Measurements from ENCODE around the gene MOV10.

MOV10 gene

DNA sequence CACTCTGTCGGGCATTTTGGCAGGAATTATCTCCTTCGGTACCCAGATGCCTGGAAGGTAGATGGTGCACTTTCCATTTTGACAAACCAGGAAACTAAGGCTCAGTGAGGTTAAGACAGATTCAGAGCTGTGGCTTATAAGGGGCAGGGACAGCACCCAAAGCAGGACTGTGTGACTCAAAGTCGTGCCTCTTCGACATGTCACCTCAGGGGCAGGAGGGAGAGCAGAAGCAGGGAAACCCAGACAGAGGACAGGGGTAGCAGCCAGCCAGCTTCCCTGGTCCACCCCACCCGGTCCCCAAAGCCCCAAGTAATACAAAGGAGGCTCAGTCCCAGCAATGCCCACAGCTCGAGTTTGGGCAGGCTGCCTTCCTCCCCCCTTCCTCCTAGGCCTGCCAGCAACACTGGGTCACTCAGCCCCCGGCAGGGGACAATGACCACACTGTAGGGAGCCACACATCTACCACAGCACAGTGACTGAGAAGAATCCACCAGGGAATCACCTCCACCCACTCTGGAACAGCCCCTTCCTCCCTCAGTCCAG lies 30.0 kb downstream of the MOV10 start:
- 54 to 60% methylated on average over 7 of the region's 7 CpGs for WGBS, 2 experiments
- no peaks in the 10 kb centered on the region for H3K9me3 ChIP-seq (ENCODE audit: control insufficient read depth, low read length)
- peaks cover 35% of the 10 kb centered on the region for H3K4me1 ChIP-seq (ENCODE audit: control insufficient read depth, insufficient read depth, low read length)
- H3K27me3 ChIP-seq (ENCODE audit: control insufficient read depth, insufficient read depth, low read length, poor library complexity, severe bottlenecking): peaks cover 23% of the 10 kb centered on the region
- H3K36me3 ChIP-seq (ENCODE audit: control insufficient read depth, insufficient read depth, low read length): peaks cover 13% of the 10 kb centered on the region
- H3K4me3 ChIP-seq (ENCODE audit: insufficient read depth, low read depth, low read length): peak overlapping the region; percentile 15
- no peak overlapping the region for H3K27ac ChIP-seq (ENCODE audit: insufficient read depth, low read depth, low read length, poor library complexity, severe bottlenecking)

DNA sequence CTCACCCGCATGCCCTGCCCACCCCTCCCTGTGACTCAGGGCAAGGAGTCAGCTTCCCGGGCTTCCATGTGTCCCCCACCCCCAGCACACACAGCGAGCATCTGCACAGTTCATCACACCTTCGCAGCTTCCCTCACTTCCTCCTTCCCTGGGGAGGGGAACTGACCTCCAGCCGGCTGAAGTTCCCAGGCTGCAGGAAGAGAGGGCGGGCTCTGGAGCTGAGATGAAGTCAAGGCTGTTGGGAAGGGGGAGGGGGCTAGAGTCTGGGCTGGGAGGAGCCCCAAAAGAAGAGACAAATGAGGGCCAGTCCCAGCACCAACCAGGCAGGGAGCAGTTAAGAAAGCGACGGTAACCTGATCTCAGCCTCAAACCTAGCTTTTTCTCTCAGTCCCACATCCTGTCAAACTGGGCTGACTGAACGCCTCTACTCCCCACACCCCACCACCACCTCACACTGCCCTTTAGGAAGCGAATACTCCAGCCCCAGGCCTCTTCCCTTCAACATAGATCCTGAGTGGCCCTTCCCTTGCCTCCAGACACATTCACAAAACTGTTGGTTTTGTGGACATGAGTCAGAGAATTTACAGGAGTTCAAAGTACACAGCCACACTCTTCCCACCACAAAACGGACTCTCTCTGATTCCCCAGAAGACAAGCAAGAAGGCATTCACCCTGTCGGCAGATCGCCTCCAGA lies 30.6 kb downstream of the MOV10 start:
- no peak overlapping the region for H3K27ac ChIP-seq (ENCODE audit: insufficient read depth, low read depth, low read length, poor library complexity, severe bottlenecking)
- H3K36me3 ChIP-seq (ENCODE audit: control insufficient read depth, insufficient read depth, low read length): peaks cover 8% of the 10 kb centered on the region
- peaks cover 35% of the 10 kb centered on the region for H3K4me1 ChIP-seq (ENCODE audit: control insufficient read depth, insufficient read depth, low read length)
- H3K27me3 ChIP-seq (ENCODE audit: control insufficient read depth, insufficient read depth, low read length, poor library complexity, severe bottlenecking): peaks cover 23% of the 10 kb centered on the region
- 6% methylated on average over 12 to 13 of the region's 13 CpGs for WGBS, 2 experiments
- no peaks in the 10 kb centered on the region for H3K9me3 ChIP-seq (ENCODE audit: control insufficient read depth, low read length)
- peak overlapping the region; percentile 24 for H3K4me3 ChIP-seq (ENCODE audit: insufficient read depth, low read depth, low read length)

DNA sequence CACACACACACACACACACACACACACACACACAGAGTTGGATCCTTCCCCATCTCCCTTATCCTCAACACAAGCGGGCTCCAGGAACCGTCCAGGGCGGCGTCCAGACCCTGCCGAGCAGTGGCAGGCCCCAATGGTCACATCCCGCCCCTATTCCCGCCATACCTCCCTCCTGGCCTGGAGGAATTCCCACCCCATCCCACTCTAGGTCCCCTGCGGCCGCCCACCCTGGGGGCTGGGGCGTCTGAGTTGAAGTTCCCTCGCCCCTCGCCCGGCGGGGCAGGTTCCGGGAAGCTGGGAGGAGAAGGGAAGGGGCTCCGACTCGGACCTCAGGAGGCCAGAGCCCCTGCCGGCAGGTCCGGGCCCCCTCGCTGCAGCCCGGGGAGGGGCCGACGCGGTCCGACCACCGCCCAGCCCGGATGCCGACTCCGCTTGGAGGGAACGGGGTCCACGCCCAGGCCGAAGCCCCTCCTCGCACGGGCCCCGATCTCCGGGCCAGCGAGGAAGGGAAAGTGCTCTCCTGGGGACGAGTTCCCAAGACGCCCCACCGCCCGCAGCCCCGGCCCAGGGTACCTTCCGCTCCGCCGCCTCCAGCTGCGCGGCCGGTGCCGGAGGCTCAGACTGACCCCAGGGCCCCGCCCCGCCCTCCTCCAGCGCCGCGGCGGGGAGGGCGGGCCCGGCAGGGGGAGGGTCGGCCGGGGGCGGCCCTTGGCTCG lies 32.2 kb downstream of the MOV10 start, which contains the start of gene RHOC:
TSS of gene RHOC (minus strand) at position 623 of the 716 bp plus-strand sequence. CDS start 3,328 bp downstream, outside the sequence.
- H3K27ac ChIP-seq (ENCODE audit: insufficient read depth, low read depth, low read length, poor library complexity, severe bottlenecking): no peak within 1 kb of the TSS
- peaks cover 23% of the 10 kb centered on the region for H3K27me3 ChIP-seq (ENCODE audit: control insufficient read depth, insufficient read depth, low read length, poor library complexity, severe bottlenecking)
- H3K4me3 ChIP-seq (ENCODE audit: insufficient read depth, low read depth, low read length): peak within 1 kb of the TSS; percentile 66
- no peaks in the 10 kb centered on the region for H3K36me3 ChIP-seq (ENCODE audit: control insufficient read depth, insufficient read depth, low read length)
- peaks cover 28% of the 10 kb centered on the region for H3K4me1 ChIP-seq (ENCODE audit: control insufficient read depth, insufficient read depth, low read length)
- H3K9me3 ChIP-seq (ENCODE audit: control insufficient read depth, low read length): no peaks in the 10 kb centered on the region
- 1% methylated on average over 61 of the region's 61 CpGs for WGBS, 2 experiments

DNA sequence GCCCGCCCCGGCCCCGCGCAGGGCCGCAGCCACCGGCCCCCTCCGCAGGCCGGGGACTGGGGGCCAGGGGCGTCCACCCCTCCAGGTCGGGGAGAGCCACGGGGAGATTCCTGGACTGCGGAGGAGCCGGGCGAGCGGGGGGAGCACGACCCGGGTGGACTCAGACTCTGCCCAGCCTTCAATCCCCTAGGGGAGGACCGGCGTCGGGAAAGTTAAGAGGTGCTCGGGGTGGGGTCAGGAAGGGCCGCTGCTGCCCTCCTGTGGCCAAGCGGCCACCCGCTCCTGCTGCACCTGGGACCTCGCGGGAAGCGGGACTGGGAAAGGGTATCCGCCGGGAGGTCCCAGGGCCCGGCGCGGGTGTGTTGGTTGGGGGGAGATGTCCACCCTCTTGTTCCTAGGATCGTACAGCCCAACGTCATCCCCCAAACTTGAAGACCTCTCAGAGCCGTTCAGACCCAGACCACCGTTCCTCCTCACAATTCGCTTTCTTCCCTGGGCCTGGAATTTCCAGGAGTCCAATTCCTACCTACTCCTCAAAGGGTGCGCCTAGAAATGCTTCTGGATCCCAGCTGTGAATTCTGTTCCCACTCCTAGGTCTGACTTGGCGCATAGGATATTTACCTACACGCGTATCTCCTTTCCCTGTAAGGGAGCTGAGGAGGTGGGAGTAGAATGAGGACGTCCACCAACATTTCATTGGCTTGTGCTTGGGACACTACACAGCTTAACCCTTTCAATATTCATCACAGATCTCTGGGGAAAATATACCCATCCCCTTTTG lies 33.0 kb downstream of the MOV10 start:
- H3K9me3 ChIP-seq (ENCODE audit: control insufficient read depth, low read length): no peaks in the 10 kb centered on the region
- no peak overlapping the region for H3K27ac ChIP-seq (ENCODE audit: insufficient read depth, low read depth, low read length, poor library complexity, severe bottlenecking)
- peak overlapping the region; percentile 66 for H3K4me3 ChIP-seq (ENCODE audit: insufficient read depth, low read depth, low read length)
- 3 to 4% methylated on average over 39 to 42 of the region's 42 CpGs for WGBS, 2 experiments
- no peaks in the 10 kb centered on the region for H3K36me3 ChIP-seq (ENCODE audit: control insufficient read depth, insufficient read depth, low read length)
- peaks cover 28% of the 10 kb centered on the region for H3K4me1 ChIP-seq (ENCODE audit: control insufficient read depth, insufficient read depth, low read length)
- H3K27me3 ChIP-seq (ENCODE audit: control insufficient read depth, insufficient read depth, low read length, poor library complexity, severe bottlenecking): peaks cover 23% of the 10 kb centered on the region

DNA sequence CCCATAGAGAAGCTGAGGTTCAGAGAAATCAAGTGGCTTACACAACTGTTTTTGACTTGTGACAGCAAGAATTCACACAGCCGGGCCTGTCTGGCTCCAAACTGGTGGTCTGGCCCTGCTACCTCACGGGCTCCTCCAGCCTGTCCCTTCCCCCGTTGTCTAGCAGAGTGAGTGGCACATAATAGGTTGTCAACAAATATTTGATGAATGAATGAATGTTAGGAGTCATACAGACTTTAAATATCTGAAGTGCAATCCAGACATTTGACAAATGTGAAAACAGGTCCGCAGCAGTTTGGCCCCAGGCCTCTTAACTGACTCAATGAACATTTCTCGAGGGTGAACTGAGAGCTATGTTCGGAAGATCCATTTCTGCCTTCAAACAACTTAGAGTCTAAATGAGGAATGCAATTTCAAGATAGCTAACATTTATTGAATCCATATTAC lies 33.6 kb downstream of the MOV10 start:
- no peaks in the 10 kb centered on the region for H3K36me3 ChIP-seq (ENCODE audit: control insufficient read depth, insufficient read depth, low read length)
- H3K27ac ChIP-seq (ENCODE audit: insufficient read depth, low read depth, low read length, poor library complexity, severe bottlenecking): no peak overlapping the region
- WGBS, 2 experiments: 87 to 89% methylated on average over 6 of the region's 6 CpGs
- peaks cover 23% of the 10 kb centered on the region for H3K27me3 ChIP-seq (ENCODE audit: control insufficient read depth, insufficient read depth, low read length, poor library complexity, severe bottlenecking)
- no peaks in the 10 kb centered on the region for H3K9me3 ChIP-seq (ENCODE audit: control insufficient read depth, low read length)
- H3K4me1 ChIP-seq (ENCODE audit: control insufficient read depth, insufficient read depth, low read length): peaks cover 24% of the 10 kb centered on the region
- H3K4me3 ChIP-seq (ENCODE audit: insufficient read depth, low read depth, low read length): no peak overlapping the region

DNA sequence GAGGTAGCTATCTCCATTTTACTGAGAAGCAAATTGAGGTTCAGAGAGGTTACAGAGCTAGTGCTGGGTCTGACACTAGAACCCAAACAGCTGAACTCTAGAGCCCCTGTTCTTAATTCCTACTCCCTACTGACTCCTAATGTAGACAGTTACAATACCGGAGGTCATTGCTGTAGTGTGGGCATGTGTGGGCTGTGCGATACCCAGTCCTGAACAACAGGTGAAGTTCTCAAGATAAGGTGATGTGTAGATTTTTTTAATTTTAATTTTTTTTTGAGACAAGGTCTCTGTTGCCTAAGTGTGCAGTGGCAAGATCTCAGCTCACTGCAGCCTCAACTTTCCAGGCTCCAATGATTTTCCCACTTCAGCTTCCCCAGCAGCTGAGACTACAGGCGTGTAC lies 34.0 kb downstream of the MOV10 start:
- peaks cover 28% of the 10 kb centered on the region for H3K27me3 ChIP-seq (ENCODE audit: control insufficient read depth, insufficient read depth, low read length, poor library complexity, severe bottlenecking)
- no peaks in the 10 kb centered on the region for H3K9me3 ChIP-seq (ENCODE audit: control insufficient read depth, low read length)
- no peak overlapping the region for H3K27ac ChIP-seq (ENCODE audit: insufficient read depth, low read depth, low read length, poor library complexity, severe bottlenecking)
- peaks cover 24% of the 10 kb centered on the region for H3K4me1 ChIP-seq (ENCODE audit: control insufficient read depth, insufficient read depth, low read length)
- H3K36me3 ChIP-seq (ENCODE audit: control insufficient read depth, insufficient read depth, low read length): no peaks in the 10 kb centered on the region
- no peak overlapping the region for H3K4me3 ChIP-seq (ENCODE audit: insufficient read depth, low read depth, low read length)
- 89 to 92% methylated on average over 2 to 3 of the region's 3 CpGs for WGBS, 2 experiments

DNA sequence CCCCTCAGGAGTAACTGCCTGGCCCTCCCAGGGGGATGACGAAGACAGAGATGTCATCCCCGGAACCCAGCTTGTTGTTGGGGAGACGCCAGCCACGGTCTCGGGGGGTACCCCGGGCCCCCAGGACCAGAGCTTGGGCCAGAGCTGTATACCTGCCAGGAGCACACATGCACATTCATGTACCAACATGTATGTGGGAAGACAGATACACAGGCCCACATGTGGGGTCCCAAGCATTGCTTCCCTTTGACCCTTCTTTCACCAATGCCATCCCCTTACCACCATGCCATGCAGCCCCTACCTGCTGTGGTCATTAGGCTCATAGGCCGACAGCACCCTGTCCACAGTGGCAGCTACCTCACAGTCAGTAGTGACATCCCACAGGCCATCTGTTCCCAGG lies 35.7 kb downstream of the MOV10 start:
- Histone ChIP-seq H3K4me1 (ENCODE audit: control insufficient read depth, insufficient read depth, low read length) (peaks cover 18% of the 10 kb centered on the region), H3K27me3 (ENCODE audit: control insufficient read depth, insufficient read depth, low read length, poor library complexity, severe bottlenecking) (peaks cover 44% of the 10 kb centered on the region), H3K9me3 (ENCODE audit: control insufficient read depth, low read length) (no peaks in the 10 kb centered on the region), H3K36me3 (ENCODE audit: control insufficient read depth, insufficient read depth, low read length) (no peaks in the 10 kb centered on the region), H3K4me3 (ENCODE audit: insufficient read depth, low read depth, low read length) (no peak overlapping the region), H3K27ac (ENCODE audit: insufficient read depth, low read depth, low read length, poor library complexity, severe bottlenecking) (no peak overlapping the region)
- WGBS, 2 experiments: 94 to 96% methylated on average over 7 of the region's 7 CpGs

DNA sequence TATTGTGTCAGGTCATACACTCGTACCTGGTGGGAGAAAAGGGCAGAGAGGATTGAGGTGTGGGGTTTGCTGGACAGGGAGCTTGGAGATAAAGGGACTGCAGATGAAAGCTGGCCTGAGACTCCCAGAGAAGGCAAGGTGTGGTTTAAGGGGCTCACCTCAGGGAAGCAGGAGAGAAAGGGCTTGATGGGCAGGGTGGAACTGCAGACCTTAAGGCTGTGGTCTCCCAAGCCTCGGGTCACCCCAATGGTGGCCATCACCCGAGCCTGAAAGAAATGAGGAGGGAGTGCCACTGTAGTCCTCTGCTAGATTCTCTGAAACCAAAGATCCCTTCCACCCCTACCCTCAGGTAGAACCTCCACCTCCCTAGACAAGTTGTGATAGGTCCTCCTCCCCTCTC lies 36.1 kb downstream of the MOV10 start:
- H3K4me1 ChIP-seq (ENCODE audit: control insufficient read depth, insufficient read depth, low read length): peaks cover 14% of the 10 kb centered on the region
- H3K27me3 ChIP-seq (ENCODE audit: control insufficient read depth, insufficient read depth, low read length, poor library complexity, severe bottlenecking): peaks cover 47% of the 10 kb centered on the region
- H3K27ac ChIP-seq (ENCODE audit: insufficient read depth, low read depth, low read length, poor library complexity, severe bottlenecking): no peak overlapping the region
- 92 to 98% methylated on average over 3 of the region's 3 CpGs for WGBS, 2 experiments
- no peaks in the 10 kb centered on the region for H3K36me3 ChIP-seq (ENCODE audit: control insufficient read depth, insufficient read depth, low read length)
- no peak overlapping the region for H3K4me3 ChIP-seq (ENCODE audit: insufficient read depth, low read depth, low read length)
- no peaks in the 10 kb centered on the region for H3K9me3 ChIP-seq (ENCODE audit: control insufficient read depth, low read length)

DNA sequence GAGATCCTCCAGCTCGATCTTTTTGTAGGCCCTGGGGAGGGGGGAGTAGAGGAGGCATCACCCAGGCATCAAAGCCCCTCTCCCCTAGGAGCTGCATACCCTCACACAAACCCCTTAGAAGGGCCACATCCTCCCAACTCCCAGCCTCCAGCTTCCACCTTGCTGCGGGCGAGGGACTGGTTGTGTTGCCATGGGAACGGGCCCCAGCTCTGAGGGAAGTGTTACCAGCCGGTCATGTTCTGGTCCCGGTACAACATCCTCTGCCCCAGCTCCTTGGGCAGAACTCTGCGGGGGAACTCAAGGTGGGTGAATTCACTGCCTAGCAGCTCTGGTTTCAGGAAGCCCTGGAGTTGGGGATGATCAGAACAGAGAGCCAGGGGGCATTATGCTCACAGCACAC lies 36.6 kb downstream of the MOV10 start:
- WGBS, 2 experiments: 72 to 82% methylated on average over 6 to 7 of the region's 7 CpGs
- Histone ChIP-seq H3K9me3 (ENCODE audit: control insufficient read depth, low read length) (no peaks in the 10 kb centered on the region), H3K4me3 (ENCODE audit: insufficient read depth, low read depth, low read length) (no peak overlapping the region), H3K27me3 (ENCODE audit: control insufficient read depth, insufficient read depth, low read length, poor library complexity, severe bottlenecking) (peaks cover 47% of the 10 kb centered on the region), H3K36me3 (ENCODE audit: control insufficient read depth, insufficient read depth, low read length) (no peaks in the 10 kb centered on the region), H3K27ac (ENCODE audit: insufficient read depth, low read depth, low read length, poor library complexity, severe bottlenecking) (no peak overlapping the region), H3K4me1 (ENCODE audit: control insufficient read depth, insufficient read depth, low read length) (peaks cover 14% of the 10 kb centered on the region)

DNA sequence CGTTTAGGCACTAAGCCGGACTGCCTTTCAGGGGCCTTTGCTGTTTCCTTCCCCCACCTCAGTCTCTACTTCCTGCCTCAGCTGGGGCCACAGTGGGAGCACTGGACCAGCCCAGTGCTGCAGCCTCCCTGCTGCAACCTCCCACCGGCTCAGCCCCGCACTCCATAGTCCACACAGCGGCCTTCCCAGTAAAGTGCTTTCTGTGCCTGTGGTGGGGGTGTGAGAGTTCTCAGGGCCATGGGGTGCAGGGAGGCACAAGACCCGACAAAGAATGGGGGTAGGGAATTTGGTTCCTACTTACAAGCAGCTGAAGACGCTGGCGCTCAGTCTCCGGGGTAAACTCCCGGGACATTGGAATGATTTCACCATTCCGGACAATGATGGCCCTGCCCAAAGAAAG lies 37.2 kb downstream of the MOV10 start:
- H3K4me3 ChIP-seq (ENCODE audit: insufficient read depth, low read depth, low read length): no peak overlapping the region
- no peak overlapping the region for H3K27ac ChIP-seq (ENCODE audit: insufficient read depth, low read depth, low read length, poor library complexity, severe bottlenecking)
- 76 to 80% methylated on average over 11 of the region's 11 CpGs for WGBS, 2 experiments
- no peaks in the 10 kb centered on the region for H3K9me3 ChIP-seq (ENCODE audit: control insufficient read depth, low read length)
- no peaks in the 10 kb centered on the region for H3K36me3 ChIP-seq (ENCODE audit: control insufficient read depth, insufficient read depth, low read length)
- H3K27me3 ChIP-seq (ENCODE audit: control insufficient read depth, insufficient read depth, low read length, poor library complexity, severe bottlenecking): peaks cover 43% of the 10 kb centered on the region
- H3K4me1 ChIP-seq (ENCODE audit: control insufficient read depth, insufficient read depth, low read length): peaks cover 16% of the 10 kb centered on the region

Measured in ectodermal cell (in vitro differentiated cells).